ENCODE data around the gene ARAF.

Gene ARAF

GRCh38 chrX:47539860-47540259, 21.1 kb upstream of the ARAF start (continued):
- no peak for TF ChIP-seq ZNF513 (tag by site-specific recombination; IDR thresholded peaks at IDR 0.05)
- no peak for TF ChIP-seq SCRT2 (tag by site-specific recombination; IDR thresholded peaks at IDR 0.05)
- no peak for TF ChIP-seq ZNF362 (tag by site-specific recombination; IDR thresholded peaks at IDR 0.05)

- ChIA-PET CTCF (interaction anchor here (0.5 to 5.3 kb wide), 16 partner anchors 9 to 1254 kb away, joined by 3 to 25 read pairs (median 4); partner anchors contain the start of gene TIMP1), POLR2A (interaction anchor here (1.3 kb wide), 2 partner anchors 15 to 109 kb away, joined by 5 read pairs; partner anchors contain the start of gene ELK1)
- Histone ChIP-seq H3K4me1 (ENCODE audit: control insufficient read depth, insufficient read depth, low read length) (no peaks in the 10 kb centered on the region), H3K36me3 (ENCODE audit: control insufficient read depth in 2 of 2, insufficient read depth in 1 of 2, low read length in 2 of 2) (no peaks in the 10 kb centered on the region), H3K27ac (ENCODE audit: extremely low read depth, low read depth, low read length) (no peak overlapping the region), H3K9me3 (ENCODE audit: control insufficient read depth, insufficient read depth, low read depth, low read length) (no peaks in the 10 kb centered on the region), H3K4me3 (ENCODE audit: low read depth, low read length) (no peak overlapping the region)
- TF ChIP-seq SCRT2 (tag by site-specific recombination; IDR thresholded peaks at IDR 0.05): no peak
- peak; percentile 84 for TF ChIP-seq ZNF335 (tag by site-specific recombination; conservative IDR thresholded peaks at IDR 0.05)
- no peak for TF ChIP-seq ZNF518A (tag by site-specific recombination; conservative IDR thresholded peaks at IDR 0.05; ENCODE audit: low read depth)
- TF ChIP-seq ZNF561 (tag by site-specific recombination; IDR thresholded peaks at IDR 0.05; ENCODE audit: borderline replicate concordance): 0 out of 2 replicates have a peak, but pooled peaks have one; percentile 49
- TF ChIP-seq ZFHX2 (tag by site-specific recombination; conservative IDR thresholded peaks at IDR 0.05): peak; percentile 24; the same call in 1 of the 2 replicates
- peak; percentile 62 for TF ChIP-seq KLF10 (tag by site-specific recombination; IDR thresholded peaks at IDR 0.05)
- TF ChIP-seq ZNF324 (tag by site-specific recombination; IDR thresholded peaks at IDR 0.05): no peak
- TF ChIP-seq ZNF513 (tag by site-specific recombination; IDR thresholded peaks at IDR 0.05): no peak
- peak; percentile 26; the same call in 1 of the 2 replicates for TF ChIP-seq ZBTB17 (tag by site-specific recombination; IDR thresholded peaks at IDR 0.05)
- TF ChIP-seq FEZF1 (tag by site-specific recombination; IDR thresholded peaks at IDR 0.05): peak; percentile 21; the same call in 1 of the 2 replicates
- TF ChIP-seq CTCF (tag by site-specific recombination; IDR thresholded peaks at IDR 0.05): peak; percentile 59
- 0 out of 2 replicates have a peak, but pooled peaks have one; percentile 14 for TF ChIP-seq SP7 (tag by site-specific recombination; IDR thresholded peaks at IDR 0.05)
- peak; percentile 41 for TF ChIP-seq EGR2 (tag by site-specific recombination; IDR thresholded peaks at IDR 0.05; ENCODE audit: low read depth)
- TF ChIP-seq SP2 (tag by site-specific recombination; IDR thresholded peaks at IDR 0.05): 0 out of 2 replicates have a peak, but pooled peaks have one; percentile 14
- peak; percentile 93 for TF ChIP-seq IKZF3 (tag by site-specific recombination; IDR thresholded peaks at IDR 0.05)
- no peak for TF ChIP-seq ZNF248 (tag by site-specific recombination; IDR thresholded peaks at IDR 0.05)
- peak; percentile 61 for TF ChIP-seq ZNF654 (tag by site-specific recombination; IDR thresholded peaks at IDR 0.05; ENCODE audit: low read depth)
Measured at GRCh38 chrX:47540754-47541538, 20.1 kb upstream of the ARAF start.
